Fibroblast of the aortic adventitia (primary cell): ENCODE results near the gene APOC4. TPM values are rescaled to one million over a fixed set of nuclear protein-coding genes. Genes with fewer than 3 reads are reported as not detected.
A peak's percentile ranks its signal among the peaks of the same experiment; 100 is the strongest.
"Not testable (repeated sequence)": the region's sequence is repeated elsewhere in the genome, so short reads cannot be mapped to it uniquely, and the experiment has no call there.

ENCODE experiments used
- DNase-seq: peaks from one replicate; pipeline ENCODE4 v3.0.0-alpha.2; 2010; ENCODE audit warnings: low read depth
- H3K4me3 ChIP-seq: 2 replicates; pipeline ENCODE4 v1.5.1; 2011; ENCODE audit warnings: low read depth, mild to moderate bottlenecking, control low read depth, low read length, moderate library complexity
- total RNA-seq: library from RNA; depleted of rRNA; stranded (reverse); fragments of >200 nt; gene quantifications from 2 replicates; pipeline ENCODE4 v1.2.3, GENCODE V29; 2012; ENCODE audit warnings: low replicate concordance
- TF ChIP-seq, protein P1 (sequence below): IDR thresholded peaks from 2 replicates; pipeline ENCODE4 v1.5.1; 2011; ENCODE audit warnings: mild to moderate bottlenecking, low read length, control low read depth, inconsistent platforms; ENCODE audit not compliant: insufficient read depth

APOC4 gene
- total RNA-seq, 1 donor: not detected

DNA sequence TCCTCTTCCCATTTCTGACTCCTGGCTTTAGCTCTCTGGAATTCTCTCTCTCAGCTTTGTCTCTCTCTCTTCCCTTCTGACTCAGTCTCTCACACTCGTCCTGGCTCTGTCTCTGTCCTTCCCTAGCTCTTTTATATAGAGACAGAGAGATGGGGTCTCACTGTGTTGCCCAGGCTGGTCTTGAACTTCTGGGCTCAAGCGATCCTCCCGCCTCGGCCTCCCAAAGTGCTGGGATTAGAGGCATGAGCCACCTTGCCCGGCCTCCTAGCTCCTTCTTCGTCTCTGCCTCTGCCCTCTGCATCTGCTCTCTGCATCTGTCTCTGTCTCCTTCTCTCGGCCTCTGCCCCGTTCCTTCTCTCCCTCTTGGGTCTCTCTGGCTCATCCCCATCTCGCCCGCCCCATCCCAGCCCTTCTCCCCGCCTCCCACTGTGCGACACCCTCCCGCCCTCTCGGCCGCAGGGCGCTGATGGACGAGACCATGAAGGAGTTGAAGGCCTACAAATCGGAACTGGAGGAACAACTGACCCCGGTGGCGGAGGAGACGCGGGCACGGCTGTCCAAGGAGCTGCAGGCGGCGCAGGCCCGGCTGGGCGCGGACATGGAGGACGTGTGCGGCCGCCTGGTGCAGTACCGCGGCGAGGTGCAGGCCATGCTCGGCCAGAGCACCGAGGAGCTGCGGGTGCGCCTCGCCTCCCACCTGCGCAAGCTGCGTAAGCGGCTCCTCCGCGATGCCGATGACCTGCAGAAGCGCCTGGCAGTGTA, 33.8 kb upstream of the APOC4 start:
- TF ChIP-seq, protein P1, sequence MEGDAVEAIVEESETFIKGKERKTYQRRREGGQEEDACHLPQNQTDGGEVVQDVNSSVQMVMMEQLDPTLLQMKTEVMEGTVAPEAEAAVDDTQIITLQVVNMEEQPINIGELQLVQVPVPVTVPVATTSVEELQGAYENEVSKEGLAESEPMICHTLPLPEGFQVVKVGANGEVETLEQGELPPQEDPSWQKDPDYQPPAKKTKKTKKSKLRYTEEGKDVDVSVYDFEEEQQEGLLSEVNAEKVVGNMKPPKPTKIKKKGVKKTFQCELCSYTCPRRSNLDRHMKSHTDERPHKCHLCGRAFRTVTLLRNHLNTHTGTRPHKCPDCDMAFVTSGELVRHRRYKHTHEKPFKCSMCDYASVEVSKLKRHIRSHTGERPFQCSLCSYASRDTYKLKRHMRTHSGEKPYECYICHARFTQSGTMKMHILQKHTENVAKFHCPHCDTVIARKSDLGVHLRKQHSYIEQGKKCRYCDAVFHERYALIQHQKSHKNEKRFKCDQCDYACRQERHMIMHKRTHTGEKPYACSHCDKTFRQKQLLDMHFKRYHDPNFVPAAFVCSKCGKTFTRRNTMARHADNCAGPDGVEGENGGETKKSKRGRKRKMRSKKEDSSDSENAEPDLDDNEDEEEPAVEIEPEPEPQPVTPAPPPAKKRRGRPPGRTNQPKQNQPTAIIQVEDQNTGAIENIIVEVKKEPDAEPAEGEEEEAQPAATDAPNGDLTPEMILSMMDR: no peak
- no peak for DNase-seq
- no peak overlapping the region for H3K4me3 ChIP-seq

DNA sequence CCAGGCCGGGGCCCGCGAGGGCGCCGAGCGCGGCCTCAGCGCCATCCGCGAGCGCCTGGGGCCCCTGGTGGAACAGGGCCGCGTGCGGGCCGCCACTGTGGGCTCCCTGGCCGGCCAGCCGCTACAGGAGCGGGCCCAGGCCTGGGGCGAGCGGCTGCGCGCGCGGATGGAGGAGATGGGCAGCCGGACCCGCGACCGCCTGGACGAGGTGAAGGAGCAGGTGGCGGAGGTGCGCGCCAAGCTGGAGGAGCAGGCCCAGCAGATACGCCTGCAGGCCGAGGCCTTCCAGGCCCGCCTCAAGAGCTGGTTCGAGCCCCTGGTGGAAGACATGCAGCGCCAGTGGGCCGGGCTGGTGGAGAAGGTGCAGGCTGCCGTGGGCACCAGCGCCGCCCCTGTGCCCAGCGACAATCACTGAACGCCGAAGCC, 33.2 kb upstream of the APOC4 start:
- DNase-seq: no peak
- TF ChIP-seq, protein P1: no peak
- H3K4me3 ChIP-seq: no peak overlapping the region

DNA sequence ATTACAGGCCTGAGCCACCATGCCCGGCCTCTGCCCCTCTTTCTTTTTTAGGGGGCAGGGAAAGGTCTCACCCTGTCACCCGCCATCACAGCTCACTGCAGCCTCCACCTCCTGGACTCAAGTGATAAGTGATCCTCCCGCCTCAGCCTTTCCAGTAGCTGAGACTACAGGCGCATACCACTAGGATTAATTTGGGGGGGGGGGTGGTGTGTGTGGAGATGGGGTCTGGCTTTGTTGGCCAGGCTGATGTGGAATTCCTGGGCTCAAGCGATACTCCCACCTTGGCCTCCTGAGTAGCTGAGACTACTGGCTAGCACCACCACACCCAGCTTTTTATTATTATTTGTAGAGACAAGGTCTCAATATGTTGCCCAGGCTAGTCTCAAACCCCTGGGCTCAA, 32.3 kb upstream of the APOC4 start:
- no peak for DNase-seq
- no peak overlapping the region for H3K4me3 ChIP-seq
- TF ChIP-seq, protein P1: no peak

DNA sequence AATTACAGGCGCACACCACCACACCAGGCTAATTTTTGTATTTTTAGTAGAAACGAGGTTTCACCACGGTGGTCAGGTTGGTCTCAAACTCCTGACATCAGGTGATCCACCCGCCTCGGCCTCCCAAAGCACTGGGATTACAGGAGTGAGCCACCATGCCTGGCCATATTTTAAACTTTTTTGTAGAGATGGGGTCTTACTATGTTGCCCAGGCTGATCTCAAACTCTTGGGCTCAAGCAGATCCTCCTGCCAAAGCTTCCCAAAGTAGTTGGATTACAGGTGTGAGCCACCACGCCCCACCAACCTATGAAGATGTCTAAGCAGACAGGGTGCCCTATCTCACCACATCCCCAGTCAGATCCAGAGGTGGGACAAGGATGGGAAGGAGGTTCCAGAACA, 30.1 kb upstream of the APOC4 start:
- not testable (repeated sequence) for DNase-seq, H3K4me3 ChIP-seq

DNA sequence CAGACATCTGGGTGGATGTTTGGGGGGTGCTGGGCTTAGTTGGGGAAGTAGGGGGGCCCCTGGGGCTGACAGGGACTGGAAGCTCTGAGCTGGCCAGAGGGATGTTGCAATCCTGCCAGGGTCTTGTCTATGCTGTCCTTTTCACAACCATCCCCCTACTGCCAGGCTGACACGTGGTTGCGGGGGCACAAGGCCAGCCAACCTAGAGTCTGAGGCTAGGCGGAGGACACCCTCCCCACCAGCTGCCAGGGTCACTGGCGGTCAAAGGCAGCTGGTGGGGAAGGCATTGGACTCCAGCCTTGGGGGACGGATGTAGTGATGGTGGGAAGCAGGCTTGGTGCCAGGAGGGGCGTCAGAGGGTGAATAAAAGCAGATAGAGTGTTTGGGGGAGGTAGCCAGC, 29.2 kb upstream of the APOC4 start:
- DNase-seq: no peak
- no peak overlapping the region for H3K4me3 ChIP-seq
- TF ChIP-seq, protein P1: no peak

DNA sequence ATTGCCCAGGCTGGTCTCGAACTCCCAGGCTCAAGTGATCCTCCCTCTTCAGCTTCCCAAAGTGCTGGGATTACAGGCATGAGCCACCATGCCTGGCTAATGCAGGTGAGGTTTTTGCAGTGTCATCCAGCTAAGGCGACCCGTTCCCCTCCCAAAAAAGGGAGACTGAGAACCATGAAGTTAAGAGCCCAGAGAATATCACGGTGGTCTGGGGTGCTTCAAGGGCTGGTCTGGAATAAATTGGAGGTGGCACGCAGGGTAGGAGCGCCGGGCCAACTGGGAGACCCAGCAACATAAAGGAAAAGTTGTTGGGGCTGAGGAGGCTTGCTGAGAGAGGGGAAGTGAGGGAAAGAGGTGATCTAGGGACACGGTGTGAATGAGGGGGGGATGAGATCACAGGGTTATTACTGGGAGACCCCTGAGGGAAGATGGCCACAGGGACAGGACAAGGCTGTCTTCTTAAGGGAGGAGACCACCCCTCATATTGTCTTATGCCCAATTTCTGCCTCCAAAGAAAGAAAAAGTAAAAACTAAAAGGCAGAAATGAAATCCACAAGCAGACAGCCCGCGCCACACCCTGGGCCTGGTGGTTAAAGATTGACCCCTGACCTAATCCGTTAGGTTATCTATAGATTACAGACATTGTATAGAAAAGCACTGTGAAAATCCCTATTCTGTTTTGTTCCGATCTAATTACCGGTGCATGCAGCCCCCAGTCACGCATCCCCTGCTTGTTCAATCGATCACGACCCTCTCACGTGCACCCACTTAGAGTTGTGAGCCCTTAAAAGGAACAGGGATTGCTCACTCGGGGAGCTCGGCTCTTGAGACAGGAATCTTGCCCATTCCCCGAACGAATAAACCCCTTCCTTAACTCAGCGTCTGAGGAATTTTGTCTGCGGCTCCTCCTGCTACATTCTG, 28.3 kb upstream of the APOC4 start:
- not testable (repeated sequence) for H3K4me3 ChIP-seq

DNA sequence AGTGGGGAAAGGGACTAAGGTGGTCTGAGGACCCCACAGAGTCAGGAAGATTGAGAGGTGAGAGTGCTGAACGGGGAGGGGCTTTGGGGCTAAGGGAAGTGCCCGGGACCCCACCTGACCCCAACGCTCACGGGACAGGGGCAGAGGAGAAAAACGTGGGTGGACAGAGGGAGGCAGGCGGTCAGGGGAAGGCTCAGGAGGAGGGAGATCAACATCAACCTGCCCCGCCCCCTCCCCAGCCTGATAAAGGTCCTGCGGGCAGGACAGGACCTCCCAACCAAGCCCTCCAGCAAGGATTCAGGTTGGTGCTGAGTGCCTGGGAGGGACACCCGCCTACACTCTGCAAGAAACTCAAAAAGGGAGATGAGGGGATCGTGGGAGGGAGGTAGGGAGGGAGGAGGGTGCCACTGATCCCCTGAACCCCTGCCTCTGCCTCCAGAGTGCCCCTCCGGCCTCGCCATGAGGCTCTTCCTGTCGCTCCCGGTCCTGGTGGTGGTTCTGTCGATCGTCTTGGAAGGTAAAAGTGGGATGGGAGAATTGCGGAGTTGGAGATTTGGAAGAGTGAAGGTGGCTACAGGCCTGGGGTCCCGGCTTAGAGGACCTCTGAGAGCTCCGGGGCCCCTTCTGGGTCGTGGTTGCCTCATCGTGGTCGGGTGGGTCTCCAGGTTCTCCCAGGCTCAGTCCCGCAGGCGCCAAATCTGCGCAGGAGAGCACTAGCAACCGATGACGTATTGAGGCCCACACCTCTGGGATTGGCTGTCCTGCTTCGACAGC, 27.4 kb upstream of the APOC4 start, which contains the start of gene APOC1:
APOC1 (plus strand) TSS at position 176 of the 774 bp plus-strand sequence; CDS start at position 460, 284 bp downstream.
- peak; percentile 75 for DNase-seq
- H3K4me3 ChIP-seq: peak within 1 kb of the TSS; percentile 68

More for the DNA sequence above, 28.3 kb upstream of the APOC4 start:
- not testable (repeated sequence) for DNase-seq
